Nephron (organoid): Measurements from ENCODE around the gene ASB2.

Experiments
- H3K27ac Mint-ChIP-seq, 3 experiments: 2 replicates each; pipeline ENCODE4 v1.8.0; 2020; ENCODE audit warnings: mixed read lengths in 3 of 3, mild to moderate bottlenecking in 2 of 3, moderate library complexity in 1 of 3
- H3K27me3 Mint-ChIP-seq: 2 replicates; pipeline ENCODE4 v1.8.0; 2021; ENCODE audit warnings: low read depth, mild to moderate bottlenecking, moderate library complexity, mixed read lengths
- H3K36me3 Mint-ChIP-seq: 2 replicates; pipeline ENCODE4 v1.8.0; 2020; ENCODE audit warnings: low read depth, mixed read lengths
- H3K4me1 Mint-ChIP-seq: 2 replicates; pipeline ENCODE4 v1.8.0; 2020; ENCODE audit warnings: mixed read lengths
- H3K4me3 Mint-ChIP-seq, 3 experiments: 2 replicates each; pipeline ENCODE4 v1.8.0; 2020; ENCODE audit warnings: mild to moderate bottlenecking in 3 of 3, mixed read lengths in 3 of 3, moderate library complexity in 2 of 3
- H3K9me3 Mint-ChIP-seq: 2 replicates; pipeline ENCODE4 v1.8.0; 2020; ENCODE audit warnings: mixed read lengths
- TF ChIP-seq, protein P1 (sequence below), 3 experiments: fragments of 200-600 bp; sonication (generic); IDR thresholded peaks; one replicate each; pipeline ENCODE4 v1.5.0; 2021; ENCODE audit warnings: antibody characterized with exemption in 3 of 3; ENCODE audit not compliant: unreplicated experiment in 3 of 3

ASB2 gene

DNA sequence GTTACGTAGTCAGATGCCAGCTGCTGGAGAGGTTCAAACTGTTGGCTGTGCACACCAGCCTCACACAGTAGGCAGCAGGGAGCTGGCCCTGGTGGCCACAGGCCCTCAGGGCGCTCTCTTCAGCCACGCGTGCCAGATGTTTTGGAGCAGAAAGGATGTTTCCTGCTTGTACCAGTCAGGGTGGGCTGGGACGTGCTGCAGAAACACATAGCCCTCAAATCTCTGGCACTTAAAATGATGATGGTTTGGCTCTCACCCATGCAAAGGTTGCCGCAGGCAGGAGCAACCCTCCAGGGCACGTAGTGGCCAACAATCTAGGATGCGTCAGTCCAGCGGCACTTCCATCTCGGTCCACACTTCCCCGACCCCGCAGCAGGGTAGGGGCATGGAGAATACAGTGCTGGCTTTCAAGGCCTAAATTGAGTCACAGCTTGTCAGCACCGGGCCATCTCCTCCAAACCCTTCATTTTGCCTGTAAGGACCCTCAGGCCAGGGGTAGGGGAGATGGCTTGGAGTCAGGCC lies 50.9 kb downstream of the ASB2 start:
- no peaks in the 10 kb centered on the region for H3K4me1 Mint-ChIP-seq
- no peaks in the 10 kb centered on the region for H3K27me3 Mint-ChIP-seq
- H3K4me3 Mint-ChIP-seq: no peak overlapping the region
- no peaks in the 10 kb centered on the region for H3K9me3 Mint-ChIP-seq
- no peaks in the 10 kb centered on the region for H3K36me3 Mint-ChIP-seq
- no peak overlapping the region for H3K27ac Mint-ChIP-seq
- TF ChIP-seq, protein P1, sequence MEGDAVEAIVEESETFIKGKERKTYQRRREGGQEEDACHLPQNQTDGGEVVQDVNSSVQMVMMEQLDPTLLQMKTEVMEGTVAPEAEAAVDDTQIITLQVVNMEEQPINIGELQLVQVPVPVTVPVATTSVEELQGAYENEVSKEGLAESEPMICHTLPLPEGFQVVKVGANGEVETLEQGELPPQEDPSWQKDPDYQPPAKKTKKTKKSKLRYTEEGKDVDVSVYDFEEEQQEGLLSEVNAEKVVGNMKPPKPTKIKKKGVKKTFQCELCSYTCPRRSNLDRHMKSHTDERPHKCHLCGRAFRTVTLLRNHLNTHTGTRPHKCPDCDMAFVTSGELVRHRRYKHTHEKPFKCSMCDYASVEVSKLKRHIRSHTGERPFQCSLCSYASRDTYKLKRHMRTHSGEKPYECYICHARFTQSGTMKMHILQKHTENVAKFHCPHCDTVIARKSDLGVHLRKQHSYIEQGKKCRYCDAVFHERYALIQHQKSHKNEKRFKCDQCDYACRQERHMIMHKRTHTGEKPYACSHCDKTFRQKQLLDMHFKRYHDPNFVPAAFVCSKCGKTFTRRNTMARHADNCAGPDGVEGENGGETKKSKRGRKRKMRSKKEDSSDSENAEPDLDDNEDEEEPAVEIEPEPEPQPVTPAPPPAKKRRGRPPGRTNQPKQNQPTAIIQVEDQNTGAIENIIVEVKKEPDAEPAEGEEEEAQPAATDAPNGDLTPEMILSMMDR (IDR thresholded peaks at IDR 0.05; ENCODE audit: unreplicated experiment in 3 of 3): no peak

DNA sequence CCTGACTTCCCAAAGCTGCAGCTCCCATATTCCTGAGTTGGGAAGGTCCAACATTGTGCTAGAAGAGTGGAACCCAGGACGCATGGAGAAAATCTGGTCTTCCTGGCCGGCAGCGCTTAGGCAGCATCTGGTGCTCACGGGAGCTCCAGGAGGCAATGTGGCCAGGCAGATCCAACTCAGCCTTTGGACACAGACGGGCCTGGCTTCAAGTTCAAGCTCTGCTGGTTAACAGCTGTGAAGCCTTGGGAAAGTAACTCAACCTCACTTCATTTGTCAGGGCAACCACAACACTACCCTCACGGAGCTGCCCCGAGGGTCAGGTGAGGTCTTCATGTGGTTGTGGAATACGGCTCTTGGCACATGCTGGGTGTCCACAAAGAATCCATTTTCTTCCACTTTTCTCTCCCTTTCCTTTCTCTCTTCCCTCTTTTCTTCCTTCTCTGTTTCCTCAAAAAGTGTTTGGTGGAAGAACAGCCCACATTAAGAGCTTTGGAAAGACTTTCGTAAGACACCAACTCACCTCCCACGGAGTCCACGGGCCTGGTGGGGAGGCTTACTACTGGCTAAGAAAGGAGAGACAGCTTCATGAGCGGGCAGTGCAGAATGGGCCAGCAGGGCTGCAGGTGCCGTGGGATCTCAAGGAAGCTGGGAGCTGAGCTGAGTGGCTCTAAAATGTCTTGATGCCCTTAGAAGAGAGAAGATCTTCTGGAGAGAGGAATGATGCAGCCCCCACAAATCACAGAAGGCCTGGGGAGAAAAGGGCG lies 51.6 kb downstream of the ASB2 start:
- H3K4me1 Mint-ChIP-seq: no peaks in the 10 kb centered on the region
- H3K9me3 Mint-ChIP-seq: peaks cover under 1% of the 10 kb centered on the region
- no peaks in the 10 kb centered on the region for H3K27me3 Mint-ChIP-seq
- no peak overlapping the region for H3K27ac Mint-ChIP-seq
- TF ChIP-seq, protein P1 (IDR thresholded peaks at IDR 0.05; ENCODE audit: unreplicated experiment in 3 of 3): no peak
- H3K36me3 Mint-ChIP-seq: no peaks in the 10 kb centered on the region
- H3K4me3 Mint-ChIP-seq: no peak overlapping the region

DNA sequence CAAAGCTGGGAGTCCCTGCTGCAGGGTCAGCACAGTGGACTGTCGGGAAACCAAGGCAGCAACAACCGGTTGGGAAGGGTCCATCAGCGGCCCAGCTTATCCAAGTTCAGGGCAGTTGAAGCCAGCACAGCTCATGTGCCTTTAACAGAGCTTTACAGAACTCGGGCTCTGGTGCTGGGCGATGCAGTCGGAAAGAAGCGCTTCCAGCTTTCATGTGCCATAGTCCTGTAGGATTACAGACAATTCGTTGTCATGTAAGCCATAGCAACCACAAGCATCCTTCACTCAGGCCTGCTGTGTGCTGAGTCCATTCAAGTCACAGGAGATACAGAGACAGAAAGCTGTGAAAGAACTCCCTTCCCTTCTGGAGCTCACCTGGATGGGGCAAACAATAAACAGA lies 52.7 kb downstream of the ASB2 start:
- Mint-ChIP-seq H3K27ac (no peak overlapping the region), H3K27me3 (no peaks in the 10 kb centered on the region), H3K4me3 (no peak overlapping the region), H3K9me3 (peaks cover 3% of the 10 kb centered on the region), H3K36me3 (no peaks in the 10 kb centered on the region), H3K4me1 (no peaks in the 10 kb centered on the region)
- TF ChIP-seq, protein P1 (IDR thresholded peaks at IDR 0.05; ENCODE audit: unreplicated experiment in 3 of 3): no peak

DNA sequence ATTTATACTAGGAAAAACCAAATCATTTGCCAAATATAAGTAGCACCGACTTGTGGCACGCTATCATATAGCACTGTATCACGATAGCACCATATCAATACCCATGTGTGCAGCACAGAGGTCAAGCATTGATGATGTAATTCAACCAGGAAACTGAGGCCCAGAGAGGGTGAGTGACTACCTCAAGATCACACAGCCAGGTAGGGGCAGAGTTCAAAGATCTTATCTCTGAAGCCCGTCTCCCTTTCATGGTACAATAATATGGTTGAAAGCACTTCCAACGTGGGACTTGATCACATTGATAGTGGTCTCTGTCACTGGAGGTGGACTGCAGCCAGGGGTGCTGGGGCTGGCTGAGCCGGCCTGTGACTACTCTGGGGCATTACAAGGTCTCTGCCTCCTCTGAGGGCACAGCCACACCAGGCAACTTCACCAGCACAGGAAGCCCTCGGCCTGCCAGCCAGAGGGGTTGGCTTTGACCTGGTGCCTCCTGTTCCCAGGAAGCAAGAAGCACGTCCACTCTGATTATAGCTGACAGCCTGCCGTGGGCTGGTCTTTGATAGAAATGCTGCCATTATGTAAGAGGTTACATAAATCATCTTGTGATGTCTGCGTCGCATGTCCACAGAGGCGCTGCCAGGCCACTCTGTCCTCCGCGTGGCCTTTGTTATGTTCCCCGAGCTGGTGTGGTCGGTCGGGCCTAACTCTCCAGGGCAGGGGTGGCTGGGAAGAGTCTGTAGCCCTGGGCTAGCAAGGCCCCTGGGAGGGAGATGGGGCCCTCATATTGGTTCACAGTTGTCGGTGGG lies 55.2 kb downstream of the ASB2 start:
- Mint-ChIP-seq H3K27ac (no peak overlapping the region), H3K36me3 (no peaks in the 10 kb centered on the region), H3K9me3 (peaks cover 3% of the 10 kb centered on the region), H3K4me1 (no peaks in the 10 kb centered on the region), H3K27me3 (no peaks in the 10 kb centered on the region), H3K4me3 (no peak overlapping the region)
- TF ChIP-seq, protein P1 (IDR thresholded peaks at IDR 0.05; ENCODE audit: unreplicated experiment in 3 of 3): no peak

DNA sequence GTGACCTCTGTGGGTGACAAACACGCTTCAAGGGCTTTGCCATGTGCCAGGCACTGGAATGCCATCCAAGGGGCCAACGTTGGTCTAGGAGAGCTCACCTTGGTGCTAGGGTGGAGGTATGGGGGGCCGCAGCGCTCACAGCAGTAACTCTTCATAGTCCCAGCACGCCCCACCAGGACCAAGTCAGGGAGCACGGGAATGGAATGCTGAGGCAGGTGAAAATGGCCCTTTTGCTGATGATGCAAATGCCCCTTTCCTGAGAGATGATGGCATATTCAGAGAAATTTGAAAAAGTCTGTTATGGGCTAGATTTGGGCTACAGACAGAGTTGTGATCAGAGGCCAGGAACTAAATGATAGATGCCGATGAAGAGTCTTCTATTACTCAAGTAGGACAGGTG lies 59.2 kb downstream of the ASB2 start:
- H3K27me3 Mint-ChIP-seq: no peaks in the 10 kb centered on the region
- H3K4me1 Mint-ChIP-seq: no peaks in the 10 kb centered on the region
- peaks cover 5% of the 10 kb centered on the region for H3K9me3 Mint-ChIP-seq
- TF ChIP-seq, protein P1 (IDR thresholded peaks at IDR 0.05; ENCODE audit: unreplicated experiment in 3 of 3): no peak
- H3K36me3 Mint-ChIP-seq: no peaks in the 10 kb centered on the region
- no peak overlapping the region for H3K4me3 Mint-ChIP-seq
- no peak overlapping the region for H3K27ac Mint-ChIP-seq
